ENCODE results near the gene RGS10.
"Not testable (repeated sequence)": the region's sequence is repeated elsewhere in the genome, so short reads cannot be mapped to it uniquely, and the experiment has no call there.

The RGS10 gene

DNA sequence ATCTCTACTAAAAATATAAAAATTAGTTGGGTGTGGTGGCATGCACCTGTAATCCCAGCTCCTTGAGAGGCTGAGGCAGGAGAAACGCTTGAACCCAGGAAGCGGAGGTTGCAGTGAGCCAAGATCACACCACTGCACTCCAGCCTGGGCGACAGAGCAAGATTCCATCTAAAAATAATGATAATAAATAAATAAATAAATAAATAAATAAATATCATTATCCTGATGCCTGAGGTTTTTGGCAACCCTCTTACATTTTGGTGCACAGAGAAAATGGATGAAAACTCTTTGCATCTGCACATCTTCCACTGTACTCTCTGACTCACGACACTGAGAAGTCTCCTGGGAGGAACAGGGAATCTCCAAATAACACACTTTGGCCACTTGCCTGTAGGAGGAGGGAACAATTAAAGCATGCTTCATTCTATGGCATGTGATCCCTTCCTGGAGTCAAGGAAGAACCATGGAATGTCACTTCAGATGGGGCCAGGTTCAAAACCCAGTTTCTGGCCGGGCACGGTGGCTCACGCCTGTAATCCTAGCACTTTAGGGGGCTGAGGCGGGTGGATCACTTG is 13.8 kb downstream of the RGS10 start:
- H3K36me3 ChIP-seq (ENCODE audit: control insufficient read depth, insufficient read depth, low read length); H3K4me1 ChIP-seq (ENCODE audit: control insufficient read depth, insufficient read depth, low read length); H3K27me3 ChIP-seq (ENCODE audit: control insufficient read depth, insufficient read depth, low read length, poor library complexity, severe bottlenecking); H3K4me3 ChIP-seq (ENCODE audit: insufficient read depth, low read depth, low read length); H3K27ac ChIP-seq (ENCODE audit: insufficient read depth, low read depth, low read length, poor library complexity, severe bottlenecking); H3K9me3 ChIP-seq (ENCODE audit: control insufficient read depth, low read length): not testable (repeated sequence)
- 85 to 88% methylated on average over 7 of the region's 8 CpGs for WGBS, 2 experiments

DNA sequence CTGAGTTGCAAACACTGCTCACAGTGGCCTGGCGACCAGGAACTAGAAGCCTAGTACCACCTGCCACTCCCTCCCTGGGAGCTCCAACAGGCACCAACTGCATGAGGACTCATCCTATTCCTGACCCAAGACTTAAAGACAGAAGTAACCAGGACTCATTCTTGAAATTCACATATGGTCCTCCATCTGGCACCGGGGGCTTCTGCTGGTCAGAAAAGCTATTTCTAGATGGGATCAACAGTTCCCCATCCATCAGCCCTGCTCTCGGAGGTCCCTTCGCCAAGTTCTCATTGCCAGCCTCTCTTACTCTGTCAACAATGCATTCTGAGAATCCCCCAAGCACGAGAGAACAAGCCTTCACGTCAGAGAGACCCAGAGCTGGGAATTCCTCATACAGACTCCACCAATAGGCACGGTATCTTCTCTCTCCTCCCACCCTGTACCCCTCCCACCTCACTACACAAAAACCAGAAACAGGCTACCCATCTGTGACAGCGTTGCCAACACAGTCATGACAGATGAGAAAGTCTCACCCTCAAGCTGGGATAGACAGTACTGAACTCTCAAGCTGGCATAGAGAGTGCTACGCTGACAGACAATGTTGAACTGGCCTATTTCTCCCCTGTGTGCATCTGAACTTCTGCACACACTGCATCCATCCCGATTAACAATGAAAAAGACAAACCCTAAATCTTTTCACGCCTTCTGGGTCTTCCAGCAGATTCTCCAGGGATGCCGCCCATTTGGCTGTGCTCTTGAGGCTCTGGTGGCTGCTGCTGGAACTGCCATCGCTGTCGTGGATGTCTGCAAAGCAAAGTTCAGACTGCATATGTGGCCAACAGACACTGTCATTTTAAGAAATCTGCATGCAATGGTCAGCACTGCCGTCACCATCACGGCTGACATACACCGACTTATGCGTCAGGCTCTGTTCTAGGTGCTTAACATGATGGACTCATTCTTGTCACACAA is 15.6 kb downstream of the RGS10 start:
- Histone ChIP-seq H3K27me3 (ENCODE audit: control insufficient read depth, insufficient read depth, low read length, poor library complexity, severe bottlenecking) (no peaks in the 10 kb centered on the region), H3K4me1 (ENCODE audit: control insufficient read depth, insufficient read depth, low read length) (no peaks in the 10 kb centered on the region)
- WGBS, 2 experiments: 76 to 78% methylated on average over 18 of the region's 18 CpGs

DNA sequence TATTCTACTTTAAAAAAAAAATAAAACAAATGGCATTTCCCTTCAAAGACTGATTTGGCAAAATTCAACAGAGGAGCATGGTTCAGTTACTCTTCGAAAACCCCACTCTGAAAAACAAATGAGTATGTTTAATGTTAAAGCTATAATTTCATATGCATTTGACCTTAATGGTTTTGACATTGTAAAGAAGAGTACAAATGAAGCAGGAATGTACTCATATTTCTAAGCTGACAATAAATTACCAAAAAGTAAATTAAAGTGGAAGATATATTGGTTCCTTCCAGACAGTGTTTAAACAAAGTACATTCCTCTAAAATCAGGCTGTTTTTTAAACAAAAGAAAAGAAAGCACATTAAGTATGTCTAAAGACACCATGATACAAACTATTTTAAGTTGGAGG is 16.4 kb downstream of the RGS10 start:
- H3K27me3 ChIP-seq (ENCODE audit: control insufficient read depth, insufficient read depth, low read length, poor library complexity, severe bottlenecking): no peaks in the 10 kb centered on the region
- no peaks in the 10 kb centered on the region for H3K4me1 ChIP-seq (ENCODE audit: control insufficient read depth, insufficient read depth, low read length)
- H3K36me3 ChIP-seq (ENCODE audit: control insufficient read depth, insufficient read depth, low read length): no peaks in the 10 kb centered on the region
- 100% methylated on average over 1 of the region's 1 CpG; no CpG with 5 or more reads in 1 of the 2 experiments for WGBS, 2 experiments
- H3K4me3 ChIP-seq (ENCODE audit: insufficient read depth, low read depth, low read length): no peak overlapping the region
- H3K9me3 ChIP-seq (ENCODE audit: control insufficient read depth, low read length): no peaks in the 10 kb centered on the region
- no peak overlapping the region for H3K27ac ChIP-seq (ENCODE audit: insufficient read depth, low read depth, low read length, poor library complexity, severe bottlenecking)

More for the DNA sequence above, 15.6 kb downstream of the RGS10 start:
- no peaks in the 10 kb centered on the region for H3K9me3 ChIP-seq (ENCODE audit: control insufficient read depth, low read length)
- no peak overlapping the region for H3K4me3 ChIP-seq (ENCODE audit: insufficient read depth, low read depth, low read length)
- no peak overlapping the region for H3K27ac ChIP-seq (ENCODE audit: insufficient read depth, low read depth, low read length, poor library complexity, severe bottlenecking)
- no peaks in the 10 kb centered on the region for H3K36me3 ChIP-seq (ENCODE audit: control insufficient read depth, insufficient read depth, low read length)

DNA sequence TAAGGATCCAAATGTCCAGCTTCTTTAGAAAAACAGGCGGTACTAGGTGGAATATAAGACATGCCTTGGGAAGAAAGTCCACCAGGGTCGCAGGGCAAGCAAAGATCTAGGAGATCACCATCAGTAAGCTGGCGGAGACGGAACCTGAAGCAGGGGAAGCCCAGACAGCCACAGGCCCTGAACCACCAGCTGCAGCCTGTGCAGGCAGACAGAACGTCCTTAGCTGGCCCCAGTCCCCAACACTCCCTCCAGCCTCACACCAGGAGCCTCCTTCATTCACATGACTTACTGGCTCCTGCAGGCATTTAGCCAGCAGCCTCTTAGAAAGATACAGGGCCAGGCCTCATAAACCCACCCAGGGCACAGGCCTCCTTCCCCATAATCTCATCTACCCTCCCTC is 17.4 kb downstream of the RGS10 start:
- 90 to 93% methylated on average over 5 of the region's 5 CpGs for WGBS, 2 experiments
- no peak overlapping the region for H3K27ac ChIP-seq (ENCODE audit: insufficient read depth, low read depth, low read length, poor library complexity, severe bottlenecking)
- no peaks in the 10 kb centered on the region for H3K36me3 ChIP-seq (ENCODE audit: control insufficient read depth, insufficient read depth, low read length)
- no peak overlapping the region for H3K4me3 ChIP-seq (ENCODE audit: insufficient read depth, low read depth, low read length)
- no peaks in the 10 kb centered on the region for H3K27me3 ChIP-seq (ENCODE audit: control insufficient read depth, insufficient read depth, low read length, poor library complexity, severe bottlenecking)
- peaks cover 1% of the 10 kb centered on the region for H3K4me1 ChIP-seq (ENCODE audit: control insufficient read depth, insufficient read depth, low read length)
- no peaks in the 10 kb centered on the region for H3K9me3 ChIP-seq (ENCODE audit: control insufficient read depth, low read length)

DNA sequence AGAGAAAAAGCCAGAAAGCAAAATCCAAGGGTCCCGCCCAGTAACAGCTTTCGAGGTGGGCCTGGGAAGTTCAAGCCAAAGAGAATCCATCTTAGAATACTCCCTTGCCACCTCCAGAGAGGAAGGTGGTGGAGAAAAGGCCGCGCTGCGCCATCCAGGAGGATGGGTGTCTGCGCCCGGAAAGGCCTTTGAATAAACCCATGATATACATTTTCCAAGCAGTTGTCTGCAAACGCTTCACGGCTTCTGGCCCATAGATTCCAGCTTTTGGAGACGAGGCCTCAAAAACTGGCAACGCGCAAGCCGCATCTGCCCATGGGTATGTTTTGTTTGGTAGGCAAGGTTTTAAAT is 17.8 kb downstream of the RGS10 start:
- H3K4me1 ChIP-seq (ENCODE audit: control insufficient read depth, insufficient read depth, low read length): peaks cover 5% of the 10 kb centered on the region
- no peaks in the 10 kb centered on the region for H3K36me3 ChIP-seq (ENCODE audit: control insufficient read depth, insufficient read depth, low read length)
- H3K27ac ChIP-seq (ENCODE audit: insufficient read depth, low read depth, low read length, poor library complexity, severe bottlenecking): no peak overlapping the region
- WGBS, 2 experiments: 87 to 94% methylated on average over 13 of the region's 13 CpGs
- H3K9me3 ChIP-seq (ENCODE audit: control insufficient read depth, low read length): no peaks in the 10 kb centered on the region
- H3K27me3 ChIP-seq (ENCODE audit: control insufficient read depth, insufficient read depth, low read length, poor library complexity, severe bottlenecking): no peaks in the 10 kb centered on the region
- no peak overlapping the region for H3K4me3 ChIP-seq (ENCODE audit: insufficient read depth, low read depth, low read length)

DNA sequence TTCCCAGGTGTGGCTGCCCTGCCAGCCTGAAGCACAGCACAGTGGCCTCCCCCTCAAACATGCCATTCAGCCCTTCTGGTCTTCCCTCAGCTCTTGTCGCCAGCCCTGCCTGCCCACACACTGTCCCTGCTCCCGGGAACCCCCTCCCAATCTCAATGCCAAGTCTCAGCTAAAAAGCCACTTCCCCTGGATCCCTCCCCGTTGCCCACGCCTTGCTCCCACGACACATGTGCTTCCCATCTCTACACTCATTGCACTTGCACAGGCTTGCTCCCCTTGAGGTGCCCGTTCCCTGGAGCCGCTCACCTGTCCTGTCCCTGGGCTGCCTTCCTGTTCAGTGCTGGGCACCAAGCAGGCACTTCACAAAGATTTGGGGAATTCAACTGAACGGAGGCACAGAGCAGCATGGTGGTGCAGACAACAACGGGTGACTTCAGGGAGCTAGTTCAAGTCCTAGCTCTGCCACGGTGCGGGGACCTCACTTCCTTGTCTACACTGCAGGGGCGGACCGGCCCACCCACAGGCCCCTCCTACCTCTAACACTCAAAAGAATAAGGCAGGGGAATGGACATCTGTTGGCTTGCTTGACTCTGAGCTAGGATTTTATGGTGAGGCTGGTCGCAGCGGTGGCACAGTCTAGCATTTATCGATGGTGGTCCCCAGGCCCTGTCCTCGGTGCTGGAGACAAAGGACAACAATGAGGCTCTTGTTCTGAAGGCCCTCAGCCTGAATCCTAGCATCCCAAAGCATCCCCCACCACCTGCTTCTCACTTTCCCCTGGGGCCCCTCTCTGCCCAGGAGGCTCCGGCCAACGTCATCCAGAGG is 18.4 kb downstream of the RGS10 start:
- no peak overlapping the region for H3K4me3 ChIP-seq (ENCODE audit: insufficient read depth, low read depth, low read length)
- H3K27ac ChIP-seq (ENCODE audit: insufficient read depth, low read depth, low read length, poor library complexity, severe bottlenecking): no peak overlapping the region
- no peaks in the 10 kb centered on the region for H3K36me3 ChIP-seq (ENCODE audit: control insufficient read depth, insufficient read depth, low read length)
- 91% methylated on average over 19 of the region's 19 CpGs for WGBS, 2 experiments
- no peaks in the 10 kb centered on the region for H3K9me3 ChIP-seq (ENCODE audit: control insufficient read depth, low read length)
- H3K4me1 ChIP-seq (ENCODE audit: control insufficient read depth, insufficient read depth, low read length): peaks cover 10% of the 10 kb centered on the region
- H3K27me3 ChIP-seq (ENCODE audit: control insufficient read depth, insufficient read depth, low read length, poor library complexity, severe bottlenecking): no peaks in the 10 kb centered on the region

DNA sequence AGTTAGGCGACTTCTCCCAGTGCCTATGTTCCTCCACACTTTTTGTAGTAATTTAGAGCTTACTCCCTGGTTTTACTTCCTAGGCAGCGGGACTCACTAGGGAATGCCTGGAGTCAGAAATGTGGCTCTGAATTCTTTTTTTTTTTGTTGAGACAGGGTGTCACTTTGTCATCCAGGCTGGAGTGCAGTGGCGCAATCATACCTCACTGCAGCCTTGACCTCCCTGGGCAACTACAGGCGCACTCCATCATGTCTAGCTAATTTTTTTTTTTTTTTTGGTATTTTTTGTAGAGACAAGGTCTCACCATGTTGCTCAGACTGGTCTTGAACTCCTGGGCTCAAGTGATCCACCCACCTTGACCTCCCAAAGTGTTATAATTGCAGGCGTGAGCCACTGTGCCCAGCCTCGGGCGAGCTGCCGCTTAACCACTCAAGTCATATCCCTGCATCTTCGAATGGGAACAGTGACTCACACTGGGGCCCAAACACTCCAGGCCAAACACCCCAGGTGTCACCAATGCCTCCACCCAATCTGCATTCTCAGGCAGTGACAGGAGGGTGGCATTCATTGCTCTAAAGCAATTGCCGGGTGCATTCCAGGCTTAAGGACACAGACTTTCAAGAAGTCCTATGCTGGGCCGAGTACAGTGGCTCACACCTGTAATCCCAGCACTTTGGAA is 19.6 kb downstream of the RGS10 start:
- no peak overlapping the region for H3K4me3 ChIP-seq (ENCODE audit: insufficient read depth, low read depth, low read length)
- H3K9me3 ChIP-seq (ENCODE audit: control insufficient read depth, low read length): no peaks in the 10 kb centered on the region
- no peak overlapping the region for H3K27ac ChIP-seq (ENCODE audit: insufficient read depth, low read depth, low read length, poor library complexity, severe bottlenecking)
- H3K4me1 ChIP-seq (ENCODE audit: control insufficient read depth, insufficient read depth, low read length): peaks cover 10% of the 10 kb centered on the region
- no peaks in the 10 kb centered on the region for H3K36me3 ChIP-seq (ENCODE audit: control insufficient read depth, insufficient read depth, low read length)
- 92 to 93% methylated on average over 11 of the region's 11 CpGs for WGBS, 2 experiments
- no peaks in the 10 kb centered on the region for H3K27me3 ChIP-seq (ENCODE audit: control insufficient read depth, insufficient read depth, low read length, poor library complexity, severe bottlenecking)

DNA sequence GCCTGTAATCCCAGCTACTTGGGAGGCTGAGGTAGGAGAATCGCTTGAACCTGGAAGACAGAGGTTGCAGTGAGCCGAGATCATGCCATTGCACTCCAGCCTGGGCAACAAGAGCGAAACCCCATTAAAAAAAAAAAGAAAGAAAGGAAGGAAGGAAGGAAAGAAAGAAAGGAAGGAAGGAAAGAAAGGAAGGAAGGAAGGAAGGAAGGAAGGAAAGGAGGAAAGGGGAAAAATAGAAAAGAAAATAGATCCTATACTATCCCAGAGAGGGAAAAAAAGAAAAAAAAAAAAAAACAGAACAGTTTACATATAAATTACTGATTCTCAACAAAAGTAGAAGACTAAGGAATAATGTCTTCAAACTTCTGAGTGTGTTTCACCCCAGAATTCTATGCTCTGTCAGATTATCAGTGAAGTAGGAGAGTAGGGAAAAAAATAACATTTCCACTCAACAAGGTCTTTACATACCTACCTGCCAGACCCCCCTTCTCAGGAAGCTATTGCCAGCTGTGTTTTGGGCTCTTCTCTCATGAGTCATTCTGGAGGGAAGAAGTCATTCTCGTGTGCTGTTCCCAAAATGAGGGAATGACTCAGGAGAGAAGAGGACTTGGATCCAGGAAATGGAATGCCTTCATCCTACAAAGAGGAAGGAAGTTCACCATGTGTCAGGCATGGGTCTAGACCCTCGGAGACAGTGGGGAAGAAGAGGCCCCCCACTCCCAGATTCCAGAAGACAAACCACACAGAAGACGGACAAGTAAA is 20.9 kb downstream of the RGS10 start:
- Histone ChIP-seq H3K27me3 (ENCODE audit: control insufficient read depth, insufficient read depth, low read length, poor library complexity, severe bottlenecking) (no peaks in the 10 kb centered on the region), H3K36me3 (ENCODE audit: control insufficient read depth, insufficient read depth, low read length) (no peaks in the 10 kb centered on the region), H3K9me3 (ENCODE audit: control insufficient read depth, low read length) (no peaks in the 10 kb centered on the region), H3K4me1 (ENCODE audit: control insufficient read depth, insufficient read depth, low read length) (peaks cover 15% of the 10 kb centered on the region), H3K27ac (ENCODE audit: insufficient read depth, low read depth, low read length, poor library complexity, severe bottlenecking) (no peak overlapping the region), H3K4me3 (ENCODE audit: insufficient read depth, low read depth, low read length) (no peak overlapping the region)
- 79 to 88% methylated on average over 6 of the region's 6 CpGs for WGBS, 2 experiments

DNA sequence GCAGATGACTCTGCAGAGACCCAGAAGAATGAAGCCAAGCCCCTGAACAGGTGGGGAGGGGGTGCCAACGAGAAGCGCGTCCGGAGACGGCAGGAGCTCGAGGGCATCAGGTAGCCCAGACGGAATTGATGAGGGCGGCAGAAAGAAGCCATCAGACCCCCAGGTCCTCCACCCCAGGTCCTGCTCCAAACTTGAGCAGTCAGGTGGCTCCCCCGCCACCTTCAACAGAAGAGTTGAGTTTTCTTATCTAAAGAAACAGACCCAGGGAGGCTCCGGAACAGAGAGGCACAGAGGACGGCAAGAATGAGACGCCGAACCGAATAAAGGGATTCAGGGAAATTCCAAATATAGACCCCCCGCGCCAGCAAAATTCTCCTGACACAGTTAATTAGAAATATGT is 22.2 kb downstream of the RGS10 start:
- H3K36me3 ChIP-seq (ENCODE audit: control insufficient read depth, insufficient read depth, low read length): no peaks in the 10 kb centered on the region
- H3K4me3 ChIP-seq (ENCODE audit: insufficient read depth, low read depth, low read length): no peak overlapping the region
- H3K27ac ChIP-seq (ENCODE audit: insufficient read depth, low read depth, low read length, poor library complexity, severe bottlenecking): no peak overlapping the region
- H3K4me1 ChIP-seq (ENCODE audit: control insufficient read depth, insufficient read depth, low read length): peaks cover 21% of the 10 kb centered on the region
- no peaks in the 10 kb centered on the region for H3K9me3 ChIP-seq (ENCODE audit: control insufficient read depth, low read length)
- H3K27me3 ChIP-seq (ENCODE audit: control insufficient read depth, insufficient read depth, low read length, poor library complexity, severe bottlenecking): no peaks in the 10 kb centered on the region
- 92 to 94% methylated on average over 16 of the region's 16 CpGs for WGBS, 2 experiments

All from ectodermal cell (in vitro differentiated cells).